GM18505 (cell line): ENCODE data around the gene ZNF138.
"Not testable (repeated sequence)": the region's sequence is repeated elsewhere in the genome, so short reads cannot be mapped to it uniquely, and the experiment has no call there.

Experiments used
- ATAC-seq: cut with Tn5 transposase; IDR thresholded peaks from one replicate; pipeline ENCODE4 v1.9.1; 2021; ENCODE audit not compliant: unreplicated experiment
- POLR2A ChIP-seq: IDR thresholded peaks from 4 replicates; pipeline ENCODE4 v1.6.1; 2011; ENCODE audit warnings: borderline replicate concordance; ENCODE audit not compliant: insufficient read depth, insufficient read length; ENCODE audit errors: extremely low read depth

Gene ZNF138

DNA sequence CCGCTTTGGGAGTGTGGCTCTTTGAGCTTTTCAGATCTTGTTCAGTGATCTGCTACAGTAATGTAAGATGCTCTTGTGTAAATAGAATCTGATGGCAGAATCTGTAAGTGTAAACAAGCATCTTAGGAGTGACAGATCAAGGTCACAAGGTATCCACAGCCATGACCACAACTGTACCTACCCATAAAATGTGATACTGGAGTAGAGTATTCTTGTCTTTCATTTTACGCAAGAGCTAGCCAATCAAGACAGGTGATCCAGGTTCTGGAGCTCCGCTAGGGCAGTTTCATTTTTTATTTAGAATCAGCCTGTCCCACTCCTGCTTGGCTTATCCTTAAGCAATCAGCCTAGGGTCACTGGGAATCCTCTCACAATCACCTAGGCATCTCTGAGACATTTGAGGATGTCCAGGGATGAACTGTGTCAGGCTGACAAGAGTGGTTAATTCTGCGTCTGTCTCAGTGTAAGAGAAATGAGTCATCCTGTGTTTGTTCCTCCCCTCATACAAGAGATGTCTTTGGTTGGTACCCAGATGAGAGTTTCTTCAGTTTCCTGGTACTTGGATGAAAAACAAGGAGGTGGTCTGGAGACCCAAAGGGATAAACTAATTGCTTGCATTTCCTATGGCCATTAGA, 13.6 kb downstream of the ZNF138 start:
- no peak for ATAC-seq

DNA sequence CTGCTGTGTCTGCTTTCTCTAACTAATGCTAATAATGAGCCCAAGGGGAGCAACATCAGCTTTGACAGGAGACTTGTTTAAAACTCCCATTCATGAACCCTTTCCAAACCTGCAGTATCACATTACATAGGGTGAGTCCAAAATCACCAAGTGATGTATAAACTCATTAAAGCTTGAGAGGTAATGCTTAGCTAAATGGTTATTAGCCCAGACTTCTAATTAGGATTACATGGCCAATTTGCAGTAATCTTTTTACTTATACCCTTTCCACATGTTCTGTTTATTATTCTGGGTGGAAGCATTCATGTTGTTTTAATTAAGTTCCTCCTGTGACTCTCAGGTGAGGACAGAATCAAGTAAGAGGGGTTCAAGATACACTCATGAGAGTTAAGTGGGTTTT, 17.5 kb downstream of the ZNF138 start:
- no peak for TF ChIP-seq POLR2A
- no peak for ATAC-seq

More for the DNA sequence above, 13.6 kb downstream of the ZNF138 start:
- TF ChIP-seq POLR2A = no peak

DNA sequence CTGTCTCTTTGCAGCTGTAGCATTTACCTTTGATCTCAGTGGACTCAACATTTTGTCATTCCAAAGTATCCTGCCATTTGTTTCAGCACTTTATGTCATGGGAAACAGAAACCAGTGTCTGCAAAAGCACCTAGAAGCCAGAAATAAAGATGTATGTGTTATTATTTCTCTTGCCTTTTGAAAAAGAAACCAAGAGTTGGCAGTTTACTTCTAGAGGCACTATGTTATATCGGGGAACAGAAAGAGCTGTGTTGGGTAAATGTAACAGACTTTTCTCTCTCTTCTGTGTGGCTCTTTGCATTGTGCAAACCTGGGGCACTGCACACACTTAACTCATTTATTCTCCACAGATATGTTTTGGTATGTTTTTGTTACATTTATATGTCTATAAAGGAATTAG, 36.7 kb downstream of the ZNF138 start:
- TF ChIP-seq POLR2A = no peak
- ATAC-seq = no peak

DNA sequence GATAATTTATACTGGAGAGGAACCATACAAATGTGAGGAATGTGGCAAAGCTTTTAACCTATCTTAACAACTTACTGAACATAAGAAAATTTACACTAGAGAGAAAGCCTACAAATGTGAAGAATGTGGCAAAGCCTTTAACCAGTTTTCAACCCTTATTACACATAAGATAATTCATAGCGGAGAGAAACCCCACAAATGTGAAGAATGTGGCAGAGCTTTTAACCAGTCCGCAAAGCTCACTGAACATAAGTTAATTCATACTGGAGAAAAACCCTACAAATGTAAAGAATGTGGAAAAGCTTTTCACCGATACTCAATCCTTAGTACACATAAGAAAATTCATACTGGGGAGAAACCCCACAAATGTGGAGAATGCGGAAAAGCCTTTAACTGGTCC, 37.9 kb downstream of the ZNF138 start:
- TF ChIP-seq POLR2A = no peak
- no peak for ATAC-seq

DNA sequence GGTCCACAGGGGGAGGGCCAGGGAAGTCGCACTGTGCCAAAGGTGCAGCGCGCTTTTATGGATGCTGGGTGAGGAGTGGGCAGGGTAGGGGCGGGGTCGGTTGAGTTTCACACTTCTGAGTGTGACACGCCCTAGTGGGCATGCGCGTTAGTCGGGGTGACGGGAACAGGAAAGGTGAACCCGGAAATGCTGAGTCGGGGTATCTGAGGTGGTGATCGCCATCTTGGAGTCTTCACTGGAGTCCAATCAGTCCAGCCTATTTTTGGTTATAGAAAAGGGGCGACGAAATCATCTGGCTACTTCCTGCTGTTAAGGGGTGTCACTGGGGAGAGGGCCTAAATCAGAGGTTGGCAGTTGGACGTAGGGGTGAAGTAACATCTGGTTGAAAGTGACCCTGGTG, 40.8 kb downstream of the ZNF138 start:
- TF ChIP-seq POLR2A = no peak
- no peak for ATAC-seq

DNA sequence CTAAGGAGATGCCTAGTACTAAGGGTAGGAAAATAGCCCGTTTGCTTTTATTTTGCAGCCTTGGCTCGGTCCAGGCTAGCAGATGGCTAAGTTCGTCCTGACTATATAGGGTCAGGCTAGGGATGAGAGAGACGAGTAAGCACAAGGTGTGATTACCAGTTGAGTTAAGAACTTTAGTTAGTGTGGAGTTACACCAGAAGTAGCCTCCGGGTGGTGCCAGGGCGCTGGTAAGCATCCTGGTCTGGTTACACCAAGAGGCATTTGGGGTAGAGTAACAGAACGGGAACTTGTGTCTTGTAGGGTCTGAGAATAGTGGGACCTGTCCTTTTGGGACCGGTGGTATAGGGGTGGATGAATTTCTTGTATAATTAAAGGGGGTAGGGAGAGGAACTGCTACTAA, 41.6 kb downstream of the ZNF138 start:
- ATAC-seq = not testable (repeated sequence)

DNA sequence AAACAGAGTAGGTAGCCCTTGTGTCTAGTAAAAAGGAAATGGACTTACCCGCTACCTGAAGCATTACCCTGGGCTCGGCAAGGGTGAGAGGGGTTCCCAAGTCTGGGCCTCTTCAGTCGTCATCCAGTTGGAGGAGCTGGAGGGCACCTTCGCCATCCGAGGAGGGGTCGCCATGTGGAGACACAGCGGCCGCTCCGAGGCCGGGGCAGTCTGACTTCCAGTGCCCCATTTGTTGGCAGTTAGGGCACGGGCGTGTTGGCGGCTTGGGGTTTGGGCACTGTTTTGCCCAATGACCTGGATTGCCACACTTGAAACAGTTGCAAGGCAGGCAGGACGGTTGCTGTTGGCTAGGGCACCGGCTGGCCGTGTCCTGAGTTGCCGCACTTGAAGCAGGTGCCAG, 43.8 kb downstream of the ZNF138 start:
- ATAC-seq = not testable (repeated sequence)

DNA sequence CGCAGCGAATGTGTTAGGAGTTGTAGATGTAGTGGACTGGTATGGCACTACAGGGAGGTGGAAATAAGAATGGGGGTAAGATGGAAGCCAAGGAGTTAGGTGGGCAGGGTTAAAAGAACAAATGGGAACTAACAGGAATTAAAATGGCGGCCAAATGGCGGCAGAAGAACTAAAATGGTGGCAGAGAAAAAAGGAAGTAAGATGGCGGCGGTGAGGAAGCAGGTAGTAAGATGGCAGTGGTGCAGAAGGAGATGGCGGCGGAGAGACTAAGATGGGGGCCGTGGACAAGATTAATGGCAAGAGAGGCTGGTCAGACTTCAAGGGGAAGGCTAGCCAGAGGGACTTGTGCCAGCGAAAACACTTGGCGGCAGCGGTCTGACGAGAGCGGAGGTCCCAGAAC, 44.5 kb downstream of the ZNF138 start:
- TF ChIP-seq POLR2A = no peak
- no peak for ATAC-seq

DNA sequence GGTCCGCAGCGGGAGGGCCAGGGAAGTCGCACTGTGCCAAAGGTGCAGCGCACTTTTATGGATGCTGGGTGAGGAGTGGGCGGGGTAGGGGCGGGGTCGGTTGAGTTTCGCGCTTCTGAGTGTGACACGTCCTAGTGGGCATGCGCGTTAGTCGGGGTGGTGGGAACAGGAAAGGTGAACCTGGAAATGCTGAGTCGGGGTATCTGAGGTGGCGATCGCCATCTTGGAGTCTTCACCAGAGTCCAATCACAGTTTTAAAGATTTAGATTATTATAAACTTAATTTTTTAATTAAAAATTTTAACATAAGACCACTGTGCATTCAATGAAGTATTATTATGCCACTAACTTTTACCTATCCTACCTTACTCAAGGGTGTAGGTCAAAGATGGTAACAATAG, 45.7 kb downstream of the ZNF138 start:
- TF ChIP-seq POLR2A = no peak
- no peak for ATAC-seq

DNA sequence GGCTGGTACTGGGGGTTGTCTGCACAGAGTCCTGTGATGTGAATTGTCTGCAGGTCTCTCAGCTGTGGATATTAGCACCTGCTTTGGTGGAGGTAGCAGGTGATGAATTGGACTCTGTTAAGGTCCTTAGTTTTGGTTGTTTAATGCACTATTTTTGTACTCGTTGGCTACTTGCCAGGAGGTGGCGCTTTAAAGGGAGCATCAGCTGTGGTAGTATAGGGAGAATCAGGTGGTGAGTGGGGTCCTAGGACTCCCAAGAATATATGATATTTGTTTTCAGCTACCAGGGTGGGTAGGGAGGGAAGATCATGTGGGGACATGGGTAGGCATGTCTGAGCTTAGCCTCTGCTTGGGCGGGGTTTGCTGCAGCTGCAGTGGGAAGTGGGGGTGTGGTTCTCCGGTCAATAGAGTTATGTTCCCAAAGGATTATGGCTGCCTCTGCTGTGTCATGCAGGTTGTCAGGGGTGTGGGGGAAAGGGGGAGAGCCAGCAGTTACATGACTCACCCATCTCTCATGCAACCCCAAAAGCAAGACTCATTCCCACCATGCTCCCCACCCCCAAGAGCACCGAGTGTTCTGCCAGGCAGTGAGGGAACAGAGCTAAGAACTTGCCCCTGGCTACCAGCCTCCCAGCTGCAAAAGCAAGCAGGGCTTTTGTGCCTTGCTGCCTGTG, 55.2 kb downstream of the ZNF138 start:
- no peak for ATAC-seq
- no peak for TF ChIP-seq POLR2A

DNA sequence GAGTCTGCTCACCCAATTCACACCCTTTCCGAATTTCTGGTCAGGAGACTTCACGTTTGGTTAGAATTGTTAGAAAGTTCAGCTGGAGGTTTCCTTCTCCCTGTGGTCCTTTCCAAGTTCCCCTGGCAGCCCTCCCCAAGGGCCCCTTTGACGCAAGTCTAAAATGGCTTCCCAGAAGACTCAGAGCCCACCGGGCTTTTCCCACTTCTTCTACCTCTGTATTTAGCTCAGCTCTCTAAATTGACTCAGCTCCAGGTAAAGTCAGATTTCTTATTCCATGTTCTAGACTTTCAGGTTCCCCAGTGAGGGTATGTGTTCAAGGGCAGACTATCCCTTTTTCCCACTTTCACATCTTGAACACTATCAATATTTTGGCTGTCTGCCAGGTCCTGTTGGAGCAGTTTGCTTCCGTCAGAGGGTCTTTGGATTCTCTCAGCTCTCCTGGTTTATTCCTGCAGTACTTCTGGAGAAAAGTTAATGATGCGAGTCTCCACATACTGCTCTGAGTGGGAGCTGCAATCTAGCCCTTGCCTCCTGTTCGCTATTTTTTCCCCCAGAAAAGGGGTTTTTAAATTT, 55.8 kb downstream of the ZNF138 start:
- ATAC-seq = no peak
- no peak for TF ChIP-seq POLR2A

DNA sequence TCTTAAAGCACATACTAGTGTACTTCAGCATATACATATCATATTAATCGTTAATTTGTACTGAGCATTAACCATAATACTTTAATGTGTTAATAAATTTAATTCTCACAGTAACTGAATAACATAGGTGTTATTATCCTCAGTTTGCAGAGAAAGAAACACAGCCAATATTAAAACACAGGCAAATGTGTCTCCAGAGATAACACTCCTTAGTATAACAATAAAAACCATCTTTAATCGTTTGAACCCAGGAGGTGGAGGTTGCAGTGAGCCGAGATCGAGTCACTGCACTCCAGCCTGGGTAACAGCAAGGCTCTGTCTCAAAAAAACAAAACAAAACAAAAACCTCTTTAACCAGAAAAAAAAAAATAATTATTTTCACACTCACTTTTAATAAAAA, 59.5 kb downstream of the ZNF138 start:
- ATAC-seq = no peak
- no peak for TF ChIP-seq POLR2A

DNA sequence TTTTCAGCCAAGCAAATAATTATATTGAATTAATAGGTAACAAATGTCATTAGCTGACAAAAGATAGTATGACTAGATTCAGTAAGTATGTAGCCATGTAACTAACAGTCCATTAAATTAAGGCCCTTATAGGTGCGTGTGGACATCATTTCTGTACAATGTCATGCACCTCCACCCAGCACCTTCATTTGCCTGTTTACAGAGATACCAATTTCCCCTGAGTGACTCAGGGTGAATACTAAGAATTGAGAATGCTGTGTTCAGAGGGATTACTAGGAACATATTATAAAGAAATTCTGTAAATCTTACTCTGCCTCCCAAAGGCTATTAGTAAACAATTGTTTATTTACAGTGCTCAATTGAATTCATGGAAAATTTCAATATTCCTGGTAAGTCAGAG, 60.7 kb downstream of the ZNF138 start:
- no peak for ATAC-seq
- no peak for TF ChIP-seq POLR2A

DNA sequence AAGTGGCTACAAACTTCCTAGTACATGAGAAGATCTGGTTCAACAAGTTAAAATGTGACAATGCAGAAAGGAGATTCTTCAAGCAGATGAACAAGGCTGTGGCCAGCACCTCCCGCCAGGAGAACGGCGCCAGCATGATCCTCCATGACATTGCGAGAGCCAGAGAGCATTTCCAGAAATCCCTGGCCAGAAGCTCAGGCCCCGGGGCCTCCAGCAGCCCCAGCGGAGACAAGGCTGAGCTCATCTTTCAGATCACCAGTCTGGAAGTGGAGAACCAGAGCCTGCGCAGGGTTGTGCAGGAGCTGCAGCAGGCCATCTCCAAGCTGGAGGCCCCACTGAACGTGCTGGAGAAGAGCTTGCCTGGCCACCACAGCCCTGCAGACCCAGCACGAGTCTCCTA, 68.8 kb downstream of the ZNF138 start:
- ATAC-seq = no peak
- TF ChIP-seq POLR2A = no peak

DNA sequence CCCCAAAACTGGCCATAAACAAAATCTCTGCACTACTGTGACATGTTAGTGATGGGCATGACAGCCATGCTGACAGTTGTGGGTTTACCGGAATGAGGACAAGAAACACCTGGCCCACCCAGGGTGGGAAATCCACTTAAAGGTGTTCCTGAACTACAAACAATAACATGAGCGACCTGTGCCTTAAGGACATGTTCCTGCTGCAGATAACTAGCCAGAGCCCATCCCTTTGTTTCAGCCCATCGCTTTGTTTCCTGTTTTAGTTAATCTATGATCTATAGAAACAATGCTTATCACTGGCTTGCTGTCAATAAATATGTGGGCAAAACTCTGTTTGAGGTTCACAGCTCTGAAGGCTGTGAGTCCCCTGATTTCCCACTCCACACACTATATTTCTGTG, 69.3 kb downstream of the ZNF138 start:
- not testable (repeated sequence) for ATAC-seq

DNA sequence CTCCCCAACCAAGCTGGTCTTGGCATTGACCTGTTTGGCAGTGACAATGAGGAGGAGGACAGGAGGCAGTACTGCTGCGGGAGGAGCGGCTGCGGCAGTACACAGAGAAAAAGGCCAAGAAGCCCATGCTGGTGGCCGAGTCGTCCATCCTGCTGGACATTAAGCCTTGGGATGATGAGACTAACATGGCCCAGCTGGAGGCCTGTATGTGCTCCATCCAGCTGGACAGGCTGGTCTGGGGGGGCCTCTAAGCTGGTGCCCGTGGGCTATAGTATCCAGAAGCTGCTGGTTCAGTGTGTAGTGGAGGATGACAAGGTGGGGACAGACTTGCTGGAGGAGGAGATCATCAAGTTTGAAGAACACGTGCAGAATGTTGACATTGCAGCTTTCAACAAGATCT, 69.7 kb downstream of the ZNF138 start:
- no peak for TF ChIP-seq POLR2A
- no peak for ATAC-seq
